GM23338 (cell line): ENCODE results near the gene AGAP3. TPM values are rescaled to one million over a fixed set of nuclear protein-coding genes. Genes with fewer than 3 reads are reported as not detected.

Experiments used
- ATAC-seq: fragments of 200-7000 bp; cut with Tn5 transposase; 3 replicates; pipeline ENCODE4 v1.9.1; 2020
- DNase-seq: peaks from one replicate; pipeline ENCODE4 v3.0.0-alpha.2; 2015; ENCODE audit warnings: low spot score
- H2AFZ ChIP-seq: fragments of 200-600 bp; sonication (generic); 2 replicates; pipeline ENCODE4 v1.8.0; 2016; ENCODE audit warnings: antibody characterized with exemption, mild to moderate bottlenecking, moderate library complexity
- H3F3A ChIP-seq: fragments of 200-600 bp; sonication (generic); replicated peaks from 2 replicates; pipeline ENCODE4 v1.8.0; 2017; ENCODE audit warnings: antibody characterized with exemption, mixed run types, low read depth
- H3K27ac ChIP-seq: fragments of 200-600 bp; sonication (generic); 2 replicates; pipeline ENCODE4 v1.6.1; 2016; ENCODE audit warnings: low read depth
- H3K27me3 ChIP-seq: fragments of 200-600 bp; sonication (generic); 2 replicates; pipeline ENCODE4 v1.8.0; 2016; ENCODE audit warnings: mild to moderate bottlenecking, mixed run types, moderate library complexity; ENCODE audit not compliant: insufficient read depth
- H3K36me3 ChIP-seq: fragments of 200-600 bp; sonication (generic); 2 replicates; pipeline ENCODE4 v1.8.0; 2016; ENCODE audit warnings: mild to moderate bottlenecking; ENCODE audit not compliant: insufficient read depth
- H3K4me1 ChIP-seq: fragments of 200-600 bp; sonication (generic); 2 replicates; pipeline ENCODE4 v1.8.0; 2016; ENCODE audit warnings: mild to moderate bottlenecking, moderate library complexity; ENCODE audit not compliant: insufficient read depth
- H3K4me2 ChIP-seq: fragments of 200-600 bp; sonication (generic); 2 replicates; pipeline ENCODE4 v1.7.1; 2017; ENCODE audit warnings: mixed run types
- H3K4me3 ChIP-seq: fragments of 200-600 bp; sonication (generic); 2 replicates; pipeline ENCODE4 v1.6.1; 2016; ENCODE audit warnings: mixed run types
- H3K79me2 ChIP-seq: fragments of 200-600 bp; sonication (generic); replicated peaks from 2 replicates; pipeline ENCODE4 v1.8.0; 2017; ENCODE audit warnings: mild to moderate bottlenecking; ENCODE audit not compliant: insufficient read depth
- H3K9me2 ChIP-seq: fragments of 200-600 bp; sonication (generic); 2 replicates; pipeline ENCODE4 v1.8.0; 2017; ENCODE audit not compliant: insufficient read depth
- H4K20me1 ChIP-seq: fragments of 200-600 bp; sonication (generic); replicated peaks from 2 replicates; pipeline ENCODE4 v1.8.0; 2017; ENCODE audit warnings: mild to moderate bottlenecking; ENCODE audit not compliant: insufficient read depth
- H3K27ac Mint-ChIP-seq: 2 replicates; pipeline ENCODE4 v1.8.0; 2020; ENCODE audit warnings: inconsistent platforms, mild to moderate bottlenecking, moderate library complexity, mixed read lengths
- H3K27me3 Mint-ChIP-seq: 3 replicates; pipeline ENCODE4 v1.8.0; 2022; ENCODE audit warnings: low read depth, mild to moderate bottlenecking, moderate library complexity, mixed read lengths, inconsistent platforms; ENCODE audit not compliant: insufficient read depth, poor library complexity
- H3K36me3 Mint-ChIP-seq: 3 replicates; pipeline ENCODE4 v1.8.0; 2021; ENCODE audit warnings: low read depth, mild to moderate bottlenecking, inconsistent platforms, moderate library complexity, mixed read lengths
- H3K4me1 Mint-ChIP-seq: 3 replicates; pipeline ENCODE4 v1.8.0; 2020; ENCODE audit warnings: mild to moderate bottlenecking, inconsistent platforms, mixed read lengths
- H3K4me3 Mint-ChIP-seq: 3 replicates; pipeline ENCODE4 v1.8.0; 2021; ENCODE audit warnings: moderate library complexity, mild to moderate bottlenecking, inconsistent platforms, mixed read lengths
- H3K9me3 Mint-ChIP-seq: 3 replicates; pipeline ENCODE4 v1.8.0; 2020; ENCODE audit warnings: moderate library complexity, mild to moderate bottlenecking, inconsistent platforms, mixed read lengths
- CREB1 ChIP-seq: fragments of 250-450 bp; sonication (Bioruptor Pico); IDR thresholded peaks from 2 replicates; pipeline ENCODE4 v1.5.0; 2020; ENCODE audit warnings: low read depth, mild to moderate bottlenecking, moderate library complexity
- CTCF ChIP-seq, 2 experiments: fragments of 200-600 bp in 1 of 2; sonication (generic) in 1 of 2; conservative IDR thresholded peaks; 2 replicates each; pipeline versions ENCODE4 v1.5.1 to v1.6.1; 2016 to 2017; ENCODE audit warnings: antibody characterized with exemption in 2 of 2, low read depth in 2 of 2, mild to moderate bottlenecking in 2 of 2, moderate library complexity in 1 of 2
- EZH2 ChIP-seq: fragments of 200-600 bp; sonication (generic); IDR thresholded peaks from one replicate; pipeline ENCODE4 v1.8.0; 2017; ENCODE audit warnings: antibody characterized with exemption, mild to moderate bottlenecking, low read depth; ENCODE audit not compliant: unreplicated experiment
- NANOG ChIP-seq: IDR thresholded peaks from 2 replicates; pipeline ENCODE4 v1.6.1; 2016; ENCODE audit warnings: antibody characterized with exemption, borderline replicate concordance
- POLR2AphosphoS5 ChIP-seq: IDR thresholded peaks from 2 replicates; pipeline ENCODE4 v1.6.1; 2016; ENCODE audit warnings: antibody characterized with exemption, low read depth
- ZNF331 ChIP-seq: fragments of 250-450 bp; sonication (Bioruptor Pico); IDR thresholded peaks from 2 replicates; pipeline ENCODE4 v1.5.0; 2020; ENCODE audit warnings: low read depth, mild to moderate bottlenecking, moderate library complexity
- polyA plus RNA-seq: library from polyadenylated mRNA; unstranded; fragments of >200 nt; fragmentation: Nextera tagmentation; extraction: Ambion mirVana; gene quantifications from 2 replicates; pipeline ENCODE4 v1.2.1, GENCODE V29; 2016
- total RNA-seq: library from RNA; depleted of rRNA; stranded (reverse); fragments of >200 nt; shearing (Covaris generic); gene quantifications from 2 replicates; pipeline ENCODE4 v1.2.3, GENCODE V29; 2014

AGAP3 gene
- total and polyA plus RNA-seq, 2 experiments from 2014 or later: 24.0 to 39.2 TPM

GRCh38 chr7:151141855-151142685 is 55.8 kb downstream of the AGAP3 start:
- no peak for ATAC-seq
- H3K79me2 ChIP-seq: no peaks in the 10 kb centered on the region
- H3K4me3 Mint-ChIP-seq: no peak overlapping the region
- 0 out of 2 replicates have a peak, but pooled peaks cover 2% of the 10 kb centered on the region for H3F3A ChIP-seq
- no peak overlapping the region for H2AFZ ChIP-seq
- no peaks in the 10 kb centered on the region for H3K36me3 ChIP-seq
- peaks cover 20% of the 10 kb centered on the region for H3K27me3 ChIP-seq
- H3K27ac Mint-ChIP-seq: no peak overlapping the region
- peaks cover 25% of the 10 kb centered on the region for H3K36me3 Mint-ChIP-seq
- H3K9me3 Mint-ChIP-seq: no peaks in the 10 kb centered on the region
- TF ChIP-seq CREB1 (CRISPR knock-in tag) (no peak), ZNF331 (CRISPR knock-in tag) (no peak), CTCF (conservative IDR thresholded peaks at IDR 0.05; ENCODE audit: low read depth in 2 of 2) (no peak)
- H3K27me3 Mint-ChIP-seq: peaks cover 15% of the 10 kb centered on the region
- H4K20me1 ChIP-seq: peaks cover 6% of the 10 kb centered on the region
- H3K4me1 Mint-ChIP-seq: peaks cover 59% of the 10 kb centered on the region
- H3K4me2 ChIP-seq: no peak overlapping the region
- H3K9me2 ChIP-seq: no peaks in the 10 kb centered on the region
- H3K4me3 ChIP-seq: no peak overlapping the region
- no peak overlapping the region for H3K27ac ChIP-seq
- no peak for DNase-seq
- H3K4me1 ChIP-seq: peaks cover 23% of the 10 kb centered on the region

- peak; percentile 53 for DNase-seq
- peaks cover 61% of the 10 kb centered on the region for H3K4me1 Mint-ChIP-seq
These were observed 56.4 kb downstream of the AGAP3 start for GRCh38 chr7:151142686-151143040.

More at GRCh38 chr7:151142686-151143040, 56.4 kb downstream of the AGAP3 start:
- peak; percentile 25 to 50 for TF ChIP-seq CTCF (conservative IDR thresholded peaks at IDR 0.05; ENCODE audit: low read depth in 2 of 2)
- no peak for TF ChIP-seq ZNF331 (CRISPR knock-in tag)
- no peak for TF ChIP-seq EZH2
- TF ChIP-seq POLR2AphosphoS5: no peak
- no peak for TF ChIP-seq NANOG
- Histone ChIP-seq H3F3A (no peaks in the 10 kb centered on the region), H3K36me3 (no peaks in the 10 kb centered on the region), H4K20me1 (peaks cover under 1% of the 10 kb centered on the region; the same call in 1 of the 2 replicates), H3K4me1 (peaks cover 17% of the 10 kb centered on the region), H3K27ac (no peak overlapping the region), H3K4me2 (no peak overlapping the region), H2AFZ (no peak overlapping the region), H3K79me2 (no peaks in the 10 kb centered on the region), H3K4me3 (no peak overlapping the region), H3K27me3 (peaks cover 20% of the 10 kb centered on the region), H3K9me2 (no peaks in the 10 kb centered on the region)
- H3K27me3 Mint-ChIP-seq: peaks cover 15% of the 10 kb centered on the region
- ATAC-seq: peak; percentile 21
- no peaks in the 10 kb centered on the region for H3K9me3 Mint-ChIP-seq
- H3K27ac Mint-ChIP-seq: no peak overlapping the region
- no peak overlapping the region for H3K4me3 Mint-ChIP-seq
- peaks cover 25% of the 10 kb centered on the region for H3K36me3 Mint-ChIP-seq
